M059J (cell line): ENCODE data around the gene AEN. TPM values are rescaled to one million over a fixed set of nuclear protein-coding genes. Genes with fewer than 3 reads are reported as not detected.

ENCODE experiments used
- DNase-seq: peaks from one replicate; pipeline ENCODE4 v3.0.0-alpha.2; 2012; ENCODE audit warnings: low read depth
- total RNA-seq: library from RNA; depleted of rRNA; stranded (reverse); fragments of >200 nt; shearing (Covaris generic); gene quantifications from 2 replicates; pipeline ENCODE4 v1.2.3, GENCODE V29; 2014; rRNA removed

AEN gene
- total RNA-seq, 1 experiment from 2014 or later = 15.7 TPM

DNA sequence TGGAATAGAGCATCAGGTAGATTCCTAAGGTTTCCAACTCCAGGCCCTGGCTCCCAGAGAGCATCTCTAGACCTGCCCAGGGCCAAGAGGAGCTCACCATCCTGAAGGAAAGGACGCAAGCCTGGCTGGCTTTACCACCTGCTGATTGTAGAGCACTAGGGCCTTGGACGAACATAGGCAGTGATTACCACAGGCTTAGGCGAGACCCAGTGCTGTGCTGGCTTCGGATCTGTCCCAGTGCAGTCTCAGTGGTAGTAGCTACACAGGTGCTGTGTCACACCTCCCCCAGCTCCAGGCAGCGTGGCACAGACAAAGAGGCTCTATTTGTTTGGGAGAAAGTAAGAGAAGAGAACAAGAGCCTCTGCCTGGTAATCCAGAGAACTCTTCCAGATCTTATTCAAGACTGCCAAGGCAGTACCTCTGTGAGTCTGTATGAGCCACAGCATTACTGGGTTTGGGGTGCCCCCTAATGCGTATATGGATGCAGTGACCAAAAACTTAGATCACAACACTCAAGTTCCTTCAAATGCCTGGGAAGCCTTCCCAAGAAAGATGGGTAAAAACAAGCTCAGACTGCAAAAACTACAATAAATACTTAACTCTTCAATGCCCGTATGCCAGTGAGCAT lies 43.1 kb downstream of the AEN start:
- DNase-seq = peak; percentile 21

DNA sequence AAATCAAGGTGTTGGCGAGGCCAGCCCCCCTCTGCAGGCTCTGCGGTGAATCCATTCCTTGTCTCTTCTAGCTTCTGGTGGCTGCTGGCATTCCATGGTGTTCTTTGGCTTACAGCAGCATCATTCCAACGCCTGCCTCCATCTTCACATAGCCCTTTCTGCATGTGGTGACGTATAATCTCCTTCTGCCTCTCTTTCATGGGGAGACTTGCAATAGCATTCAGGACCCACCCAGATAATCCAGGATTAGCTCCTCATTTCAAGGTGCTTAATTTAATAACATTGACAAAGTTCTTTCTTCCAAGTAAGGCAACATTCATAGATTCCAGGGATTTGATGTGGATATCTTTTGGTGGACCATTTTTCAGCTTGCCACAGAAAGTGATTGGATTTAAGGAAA lies 53.5 kb downstream of the AEN start:
- DNase-seq = no peak

DNA sequence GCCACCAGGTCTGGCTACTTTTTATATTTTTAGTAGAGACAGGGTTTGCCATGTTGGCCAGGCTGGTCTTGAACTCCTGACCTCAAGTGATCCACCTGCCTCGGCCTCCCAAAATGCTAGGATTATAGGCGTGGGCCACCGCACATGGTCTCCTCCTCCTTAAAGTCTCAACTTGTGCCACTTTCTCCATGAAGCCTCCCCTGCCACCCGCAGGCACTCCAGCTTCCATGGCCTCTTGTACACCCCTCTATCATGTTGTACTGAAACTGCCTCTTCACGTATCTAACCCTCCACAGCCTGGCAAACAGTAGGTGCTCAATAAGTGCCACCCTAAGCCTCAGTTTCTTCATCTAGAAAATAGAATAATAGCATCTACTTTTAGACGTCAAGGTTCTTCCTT lies 57.6 kb downstream of the AEN start:
- DNase-seq = no peak

DNA sequence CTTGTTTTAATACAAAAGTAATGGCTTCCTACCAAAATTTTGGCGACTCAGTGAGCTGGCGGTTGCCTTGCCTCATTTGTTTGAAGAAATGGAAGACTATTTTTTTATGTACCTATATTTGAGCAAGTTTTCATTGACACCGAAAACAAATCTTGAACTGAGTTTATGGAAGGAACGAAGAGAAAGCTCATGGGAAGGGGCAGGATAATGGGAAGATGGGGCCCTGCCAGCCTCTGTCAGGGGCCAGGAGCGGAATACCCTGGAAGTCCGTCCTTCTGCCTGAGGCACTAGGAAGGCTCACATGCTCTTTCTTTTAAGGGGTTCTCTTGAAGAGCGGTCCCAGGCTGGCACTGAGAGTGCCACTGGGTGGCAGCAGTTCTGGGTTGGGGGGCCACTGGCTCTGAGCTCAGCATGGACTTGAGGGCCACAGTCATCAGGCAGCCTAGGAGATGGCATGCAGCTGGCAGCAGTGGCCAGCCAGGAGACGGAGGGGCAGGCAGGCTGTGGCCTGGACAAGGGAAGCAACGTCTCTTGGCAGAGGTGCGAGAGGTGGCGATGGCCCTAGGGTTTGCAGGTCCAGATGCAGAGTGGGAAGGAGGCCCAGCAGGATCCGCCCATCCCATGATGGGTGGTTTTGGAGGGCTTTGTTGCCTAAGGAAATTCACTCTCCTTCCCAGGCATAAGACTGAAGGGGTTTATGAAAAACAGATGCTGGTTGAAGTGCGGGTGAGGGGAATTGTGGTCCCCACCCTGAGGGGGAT lies 59.3 kb downstream of the AEN start:
- no peak for DNase-seq

DNA sequence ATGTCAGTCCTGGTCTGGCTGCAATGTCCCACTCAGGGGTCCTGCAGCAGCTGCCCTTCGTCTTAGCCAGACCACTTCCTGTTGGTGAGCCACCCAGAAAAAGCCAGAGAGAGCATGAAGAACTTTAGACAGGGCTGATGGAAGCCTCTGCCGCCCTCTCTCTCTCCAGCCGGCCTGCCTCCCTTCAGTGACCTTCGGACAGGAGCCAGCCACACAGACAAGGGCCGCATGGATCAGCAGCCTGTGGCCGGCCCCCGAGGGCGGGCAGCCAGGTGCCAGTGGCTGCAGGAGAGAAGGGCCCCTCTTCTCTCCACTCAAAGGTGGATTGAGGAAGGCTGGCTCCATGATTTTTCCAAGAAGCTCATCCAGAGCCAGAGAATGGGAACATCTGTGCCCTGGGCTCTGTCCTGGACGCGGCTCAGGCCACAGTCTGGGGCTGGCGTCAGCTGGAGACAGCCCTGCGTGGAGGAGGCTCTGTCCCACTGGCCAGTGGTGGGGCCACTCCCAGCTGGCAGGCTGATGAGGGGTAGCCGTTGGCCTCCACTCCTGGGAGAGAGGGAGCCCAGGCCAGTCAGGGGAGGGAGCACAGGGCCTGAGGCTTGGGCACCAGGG lies 60.6 kb downstream of the AEN start:
- DNase-seq = no peak

Other genes starting within 250 kb of the AEN start
- 19.8 and 29.2 TPM in 2 replicates for gene MRPL46, start 154.0 kb upstream of the AEN start, total RNA-seq
- gene MRPS11, start 153.6 kb upstream of the AEN start, total RNA-seq = 49.3 and 69.0 TPM in 2 replicates
- gene DET1, start 74.7 kb upstream of the AEN start, total RNA-seq = 2.4 and 6.7 TPM in 2 replicates
- 30.5 and 37.6 TPM in 2 replicates for gene ISG20, start 17.7 kb downstream of the AEN start, total RNA-seq
- gene ACAN, start 182.1 kb downstream of the AEN start, total RNA-seq = not detected in 2 replicates